GM12878 (cell line): ENCODE data around the gene CD207. TPM values are rescaled to one million over a fixed set of nuclear protein-coding genes. Genes with fewer than 3 reads are reported as not detected.

Experiments used
- ATAC-seq: fragments of 200-7000 bp; cut with Tn5 transposase; 3 replicates; pipeline ENCODE4 v1.9.1; 2020; ENCODE audit warnings: mild to moderate bottlenecking, moderate library complexity
- BruUV-seq: library from RNA; stranded (reverse); fragments of 400-500 nt; replicated peaks from 2 replicates; lab custom pipeline; 2021; lab: Mats Ljungman, UMichigan
- CTCF ChIA-PET: fragments of 300-600 bp; sonication (Branson Sonifier 250); formaldehyde crosslinking; extraction: SDS; loops from one replicate; lab custom pipeline; 2021; ENCODE audit warnings: inconsistent platforms; lab: Yijun Ruan, JAX
- POLR2A ChIA-PET: fragments of 350-600 bp; formaldehyde crosslinking; extraction: SDS; loops from one replicate; lab custom pipeline; 2021; ENCODE audit warnings: inconsistent platforms; lab: Charles Lee
- RAD21 ChIA-PET: fragments of 300-600 bp; sonication (Branson Sonifier 250); formaldehyde crosslinking; loops from one replicate; lab custom pipeline; 2023; ENCODE audit warnings: antibody characterized with exemption; ENCODE audit not compliant: unreplicated experiment; lab: Charles Lee
- SMC1A ChIA-PET: fragments of 300-600 bp; sonication (Branson Sonifier 250); formaldehyde crosslinking; loops from one replicate; lab custom pipeline; 2023; ENCODE audit not compliant: unreplicated experiment, uncharacterized antibody; lab: Charles Lee
- DNase-seq: peaks from one replicate; pipeline ENCODE4 v3.0.0-alpha.2; 2011; ENCODE audit warnings: low read depth, low spot score
- FAIRE-seq: peaks from 3 replicates; lab custom pipeline; 2011; peaks lifted over from hg19 to GRCh38; lab: Jason Lieb, UNC
- H2AFZ ChIP-seq: 2 replicates; pipeline ENCODE4 v1.6.0; 2011; ENCODE audit warnings: low read depth, low read length, control low read depth; ENCODE audit not compliant: control insufficient read depth
- H3K27ac ChIP-seq: 2 replicates; pipeline ENCODE4 v1.5.1; 2011; ENCODE audit warnings: control low read depth; ENCODE audit not compliant: control insufficient read depth, insufficient read depth
- H3K27me3 ChIP-seq, 2 experiments: replicated peaks in 1 of 2; 2 replicates each; pipeline versions ENCODE4 v1.6.0 to v1.6.1; 2011; ENCODE audit warnings: low read length in 1 of 2; ENCODE audit not compliant: control insufficient read depth in 2 of 2, insufficient read depth in 2 of 2
- H3K36me3 ChIP-seq, 2 experiments: 2 replicates each; pipeline ENCODE4 v1.5.1; 2011; ENCODE audit warnings: low read length in 1 of 2; ENCODE audit not compliant: control insufficient read depth in 2 of 2, insufficient read depth in 2 of 2
- H3K4me1 ChIP-seq: 2 replicates; pipeline ENCODE4 v1.6.1; 2011; ENCODE audit warnings: mild to moderate bottlenecking, low read length, moderate library complexity, mixed read lengths; ENCODE audit not compliant: control insufficient read depth, insufficient read depth
- H3K4me2 ChIP-seq: 2 replicates; pipeline ENCODE4 v1.6.0; 2011; ENCODE audit warnings: control low read depth; ENCODE audit not compliant: control insufficient read depth, insufficient read depth
- H3K4me3 ChIP-seq: fragments of 200-600 bp; sonication (generic); 2 replicates; pipeline ENCODE4 v1.5.1; 2016
- H3K79me2 ChIP-seq: 2 replicates; pipeline ENCODE4 v1.6.0; 2011; ENCODE audit warnings: low read length; ENCODE audit not compliant: control insufficient read depth, insufficient read depth
- H3K9ac ChIP-seq: 2 replicates; pipeline ENCODE4 v1.8.0; 2011; ENCODE audit warnings: low read length, control low read depth, mixed read lengths; ENCODE audit not compliant: control insufficient read depth, insufficient read depth
- H3K9me3 ChIP-seq: replicated peaks from 3 replicates; pipeline ENCODE4 v1.5.1; 2011; ENCODE audit warnings: mild to moderate bottlenecking, low read length; ENCODE audit not compliant: control insufficient read depth, insufficient read depth
- H4K20me1 ChIP-seq: 2 replicates; pipeline ENCODE4 v1.6.0; 2011; ENCODE audit not compliant: control insufficient read depth, insufficient read depth
- BCL11A ChIP-seq: IDR thresholded peaks from 2 replicates; pipeline ENCODE4 v1.6.1; 2011; ENCODE audit warnings: low read depth, low read length
- NBN ChIP-seq: fragments of 450-650 bp; IDR thresholded peaks from 2 replicates; pipeline ENCODE4 v1.6.1; 2016
- NFXL1 ChIP-seq: fragments of 450-650 bp; IDR thresholded peaks from 2 replicates; pipeline ENCODE4 v1.6.1; 2017; ENCODE audit warnings: antibody characterized with exemption, mild to moderate bottlenecking, borderline replicate concordance
- NFYA ChIP-seq: IDR thresholded peaks from 2 replicates; pipeline ENCODE4 v1.6.1; 2011; ENCODE audit warnings: low read depth, mild to moderate bottlenecking, low read length, improper control_type of control experiment, borderline replicate concordance
- RBBP5 ChIP-seq: fragments of 200-600 bp; sonication (generic); conservative IDR thresholded peaks from 2 replicates; pipeline ENCODE4 v1.6.1; 2016
- SP1 ChIP-seq: IDR thresholded peaks from one replicate; pipeline ENCODE4 v1.6.1; 2011; ENCODE audit warnings: low read depth, low read length
- TARDBP ChIP-seq: IDR thresholded peaks from 2 replicates; pipeline ENCODE4 v1.6.1; 2016; ENCODE audit warnings: borderline replicate concordance
- ZBED1 ChIP-seq: IDR thresholded peaks from 2 replicates; pipeline ENCODE4 v1.6.1; 2016; ENCODE audit warnings: borderline replicate concordance
- ZNF217 ChIP-seq: fragments of 450-650 bp; IDR thresholded peaks from 2 replicates; pipeline ENCODE4 v1.6.1; 2017; ENCODE audit warnings: antibody characterized with exemption, mild to moderate bottlenecking
- WGBS: methylation state at CpG from one replicate; pipeline ENCODE4 v1.1.6; 2016; ENCODE audit warnings: low lambda C conversion rate; ENCODE audit not compliant: insufficient replicate concordance, insufficient coverage; ENCODE audit errors: missing lambda C conversion rate; 5-methylcytosine and 5-hydroxymethylcytosine counted together
- in situ Hi-C: fragments of 300-500 bp; cut with MboI; formaldehyde crosslinking; loops from 9 replicates; pipeline ENCODE4 v1.14.3; 2018; ENCODE audit warnings: mixed read lengths
- intact Hi-C: fragments of 100-400 bp; cut with micrococcal nuclease; formaldehyde crosslinking; loops from one replicate; pipeline ENCODE4 v1.14.2; 2022; ENCODE audit not compliant: unreplicated experiment
- polyA plus RNA-seq, 11 experiments: library from polyadenylated mRNA; depleted of rRNA in 4 of 11; unstranded in 6 of 11; stranded (reverse) in 5 of 11; fragments of >200 nt; fragmentation: Nextera tagmentation in 4 of 11; fragmentation: Illumina TruSeq in 1 of 11; extraction: Ambion mirVana in 4 of 11; extraction: Trizol in 1 of 11; gene quantifications; 1 replicate in 1 of 11; 2 replicates in 10 of 11; pipeline versions ENCODE4 v1.2.1 to v1.2.3, GENCODE V29; 2011 to 2016; ENCODE audit warnings: inconsistent platforms in 2 of 11, missing spikeins in 2 of 11, low read depth in 1 of 11
- total RNA-seq, 4 experiments: library from RNA; depleted of rRNA in 3 of 4; stranded (reverse); fragments of >200 nt in 3 of 4; fragmentation: Illumina TruSeq in 1 of 4; extraction: Trizol in 1 of 4; gene quantifications; 2 replicates each; pipeline versions ENCODE4 v1.2.1 to v1.2.3, GENCODE V29; 2013 to 2021
- TF ChIP-seq, protein P1 (sequence below): fragments of 450-650 bp; IDR thresholded peaks from 2 replicates; pipeline ENCODE4 v1.6.1; 2017; ENCODE audit warnings: borderline replicate concordance

CD207 gene
- total and polyA plus RNA-seq, 10 of the 15 experiments (the other 5 are each of a cell fraction or from before 2014, with no cell fraction given), result not detected

DNA sequence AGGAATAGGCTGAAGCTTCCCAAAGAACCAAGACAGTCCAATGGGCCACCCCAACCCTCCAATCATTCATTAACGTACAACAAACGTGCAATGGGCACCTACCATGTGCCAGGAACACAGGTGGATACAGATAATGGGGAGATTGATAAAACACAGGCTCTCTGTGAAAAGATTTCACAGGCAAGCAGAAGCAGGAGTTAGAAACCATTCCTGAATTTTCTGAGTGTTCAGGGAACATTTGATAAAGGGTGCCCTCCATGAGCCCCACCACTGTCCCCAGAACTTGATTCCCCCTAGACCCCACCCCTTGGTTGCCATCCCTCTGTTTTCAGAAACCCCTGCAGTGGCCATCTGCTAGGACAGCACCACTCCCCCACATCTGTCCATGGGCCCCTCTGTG lies 1.5 kb downstream of the CD207 start:
- DNase-seq (no peak), ATAC-seq (no peak), FAIRE-seq (no peak)
- Histone ChIP-seq H3K9ac (no peak overlapping the region), H2AFZ (no peak overlapping the region), H3K27me3 (peaks cover 0 to 3% of the 10 kb centered on the region in 2 experiments; a peak in 3 of 4 replicates), H3K27ac (no peak overlapping the region), H4K20me1 (no peaks in the 10 kb centered on the region), H3K9me3 (no peaks in the 10 kb centered on the region), H3K36me3 (no peaks in the 10 kb centered on the region), H3K79me2 (no peaks in the 10 kb centered on the region), H3K4me1 (no peaks in the 10 kb centered on the region), H3K4me2 (no peak overlapping the region), H3K4me3 (no peak overlapping the region)
- intact Hi-C loops (no loop called here), in situ Hi-C loops (no loop called here)
- SMC1A ChIA-PET, result no interaction called here
- no TSS peak for BruUV-seq
- 0% methylated on average over 2 of the region's 2 CpGs for WGBS
- TF ChIP-seq NFXL1 (no peak), BCL11A (no peak), SP1 (no peak), TARDBP (no peak), NBN (no peak), ZBED1 (no peak), NFYA (no peak), RBBP5 (no peak), ZNF217 (no peak)
- TF ChIP-seq, protein P1, sequence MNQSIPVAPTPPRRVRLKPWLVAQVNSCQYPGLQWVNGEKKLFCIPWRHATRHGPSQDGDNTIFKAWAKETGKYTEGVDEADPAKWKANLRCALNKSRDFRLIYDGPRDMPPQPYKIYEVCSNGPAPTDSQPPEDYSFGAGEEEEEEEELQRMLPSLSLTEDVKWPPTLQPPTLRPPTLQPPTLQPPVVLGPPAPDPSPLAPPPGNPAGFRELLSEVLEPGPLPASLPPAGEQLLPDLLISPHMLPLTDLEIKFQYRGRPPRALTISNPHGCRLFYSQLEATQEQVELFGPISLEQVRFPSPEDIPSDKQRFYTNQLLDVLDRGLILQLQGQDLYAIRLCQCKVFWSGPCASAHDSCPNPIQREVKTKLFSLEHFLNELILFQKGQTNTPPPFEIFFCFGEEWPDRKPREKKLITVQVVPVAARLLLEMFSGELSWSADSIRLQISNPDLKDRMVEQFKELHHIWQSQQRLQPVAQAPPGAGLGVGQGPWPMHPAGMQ, result no peak
- POLR2A ChIA-PET, result no interaction called here
- RAD21 ChIA-PET, result no interaction called here
- CTCF ChIA-PET, result no interaction called here
